SK-N-SH (cell line): Measurements from ENCODE around the gene PLAGL2.

Experiments used
- CTCF ChIP-seq: fragments of 200-600 bp; sonication (generic); IDR thresholded peaks from 2 replicates; pipeline ENCODE4 v1.6.1; 2017; ENCODE audit warnings: antibody characterized with exemption, mild to moderate bottlenecking, moderate library complexity
- TCF12 ChIP-seq: IDR thresholded peaks from 2 replicates; pipeline ENCODE4 v1.4.0; 2012
- ZBTB33 ChIP-seq: IDR thresholded peaks from 2 replicates; pipeline ENCODE4 v1.4.0; 2012; ENCODE audit warnings: low read depth, borderline replicate concordance

- TF ChIP-seq ZBTB33 = no peak
- TF ChIP-seq TCF12 = no peak
- TF ChIP-seq CTCF = no peak
Measured at GRCh38 chr20:32193996-32194395, 13.5 kb downstream of the PLAGL2 start.
